Measurements from ENCODE around the gene EPG5.

DNA sequence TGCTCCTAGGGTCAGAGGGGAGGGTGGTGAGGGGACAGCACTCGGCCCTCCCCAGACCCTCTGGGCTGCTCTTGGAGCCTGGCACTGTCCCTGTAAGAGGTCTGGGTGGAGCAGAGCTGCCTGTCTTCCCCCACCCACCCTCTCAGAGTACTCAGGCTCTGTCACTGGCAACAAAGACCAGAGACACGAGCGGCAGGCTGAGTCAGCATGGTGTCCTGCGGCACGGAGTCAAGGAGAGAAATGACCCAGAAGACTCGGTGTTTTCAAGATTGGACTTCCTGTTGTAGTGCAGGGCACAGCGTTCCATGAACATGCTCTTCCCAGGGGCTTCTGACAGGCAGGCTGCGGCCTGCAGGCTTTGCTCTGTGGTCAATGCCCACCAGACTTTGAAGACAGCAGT lies 121.7 kb downstream of the EPG5 start:
- TF ChIP-seq, protein P1, sequence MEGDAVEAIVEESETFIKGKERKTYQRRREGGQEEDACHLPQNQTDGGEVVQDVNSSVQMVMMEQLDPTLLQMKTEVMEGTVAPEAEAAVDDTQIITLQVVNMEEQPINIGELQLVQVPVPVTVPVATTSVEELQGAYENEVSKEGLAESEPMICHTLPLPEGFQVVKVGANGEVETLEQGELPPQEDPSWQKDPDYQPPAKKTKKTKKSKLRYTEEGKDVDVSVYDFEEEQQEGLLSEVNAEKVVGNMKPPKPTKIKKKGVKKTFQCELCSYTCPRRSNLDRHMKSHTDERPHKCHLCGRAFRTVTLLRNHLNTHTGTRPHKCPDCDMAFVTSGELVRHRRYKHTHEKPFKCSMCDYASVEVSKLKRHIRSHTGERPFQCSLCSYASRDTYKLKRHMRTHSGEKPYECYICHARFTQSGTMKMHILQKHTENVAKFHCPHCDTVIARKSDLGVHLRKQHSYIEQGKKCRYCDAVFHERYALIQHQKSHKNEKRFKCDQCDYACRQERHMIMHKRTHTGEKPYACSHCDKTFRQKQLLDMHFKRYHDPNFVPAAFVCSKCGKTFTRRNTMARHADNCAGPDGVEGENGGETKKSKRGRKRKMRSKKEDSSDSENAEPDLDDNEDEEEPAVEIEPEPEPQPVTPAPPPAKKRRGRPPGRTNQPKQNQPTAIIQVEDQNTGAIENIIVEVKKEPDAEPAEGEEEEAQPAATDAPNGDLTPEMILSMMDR (IDR thresholded peaks at IDR 0.05) = no peak
- TF ChIP-seq EZH2 (IDR thresholded peaks at IDR 0.05) = no peak
- TF ChIP-seq EZH2phosphoT487 (IDR thresholded peaks at IDR 0.05) = no peak

Measured in neural progenitor cell (in vitro differentiated cells).